GM21381 (cell line): ENCODE data around the gene TNFAIP1.
"Not testable (repeated sequence)": the region's sequence is repeated elsewhere in the genome, so short reads cannot be mapped to it uniquely, and the experiment has no call there.

ENCODE experiments used
- ATAC-seq: cut with Tn5 transposase; IDR thresholded peaks from one replicate; pipeline ENCODE4 v1.9.1; 2021; ENCODE audit warnings: mild to moderate bottlenecking, moderate library complexity; ENCODE audit not compliant: unreplicated experiment

The TNFAIP1 gene

GRCh38 chr17:28324267-28324745 is 11.3 kb upstream of the TNFAIP1 start:
- no peak for ATAC-seq

GRCh38 chr17:28324781-28325180 is 10.8 kb upstream of the TNFAIP1 start:
- ATAC-seq: no peak

GRCh38 chr17:28325211-28325610 is 10.3 kb upstream of the TNFAIP1 start:
- ATAC-seq: no peak

GRCh38 chr17:28326114-28326513 is 9.4 kb upstream of the TNFAIP1 start:
- ATAC-seq: no peak

GRCh38 chr17:28327031-28327607 is 8.4 kb upstream of the TNFAIP1 start:
- ATAC-seq: no peak

GRCh38 chr17:28327709-28328108 is 7.9 kb upstream of the TNFAIP1 start:
- ATAC-seq: no peak

GRCh38 chr17:28328325-28328724 is 7.2 kb upstream of the TNFAIP1 start:
- no peak for ATAC-seq

GRCh38 chr17:28330671-28331070 is 4.9 kb upstream of the TNFAIP1 start:
- no peak for ATAC-seq

GRCh38 chr17:28331891-28332420 is 3.6 kb upstream of the TNFAIP1 start:
- ATAC-seq: no peak

GRCh38 chr17:28333083-28333746 is 2.3 kb upstream of the TNFAIP1 start:
- no peak for ATAC-seq

GRCh38 chr17:28334171-28334570 is 1.4 kb upstream of the TNFAIP1 start:
- no peak for ATAC-seq

GRCh38 chr17:28334666-28335200 is 828 bp upstream of the TNFAIP1 start:
- ATAC-seq: no peak

GRCh38 chr17:28335959-28336871 is 654 bp downstream of the TNFAIP1 start:
- ATAC-seq: no peak

GRCh38 chr17:28338056-28338768 is 2.7 kb downstream of the TNFAIP1 start:
- no peak for ATAC-seq

GRCh38 chr17:28338769-28339212 is 3.2 kb downstream of the TNFAIP1 start:
- not testable (repeated sequence) for ATAC-seq

- no peak for ATAC-seq
Measured at GRCh38 chr17:28339431-28339830, 3.9 kb downstream of the TNFAIP1 start.

- no peak for ATAC-seq
Measured at GRCh38 chr17:28340374-28340773, 4.8 kb downstream of the TNFAIP1 start.

GRCh38 chr17:28341516-28341915 is 6.0 kb downstream of the TNFAIP1 start:
- no peak for ATAC-seq

GRCh38 chr17:28342313-28342712 is 6.8 kb downstream of the TNFAIP1 start:
- ATAC-seq: no peak

GRCh38 chr17:28343491-28343932 is 8.0 kb downstream of the TNFAIP1 start:
- ATAC-seq: no peak
